Activated CD8-positive, alpha-beta T cell treated with anti-CD3 and anti-CD28 coated beads for 36 hours (primary cell): ENCODE data around the gene DNMT3L. TPM values are rescaled to one million over a fixed set of nuclear protein-coding genes. Genes with fewer than 3 reads are reported as not detected.

Experiments
- ATAC-seq: fragments of 200-7000 bp; cut with Tn5 transposase; one replicate; pipeline ENCODE4 v1.10.0; 2021; ENCODE audit warnings: mild to moderate bottlenecking, moderate library complexity
- CTCF ChIA-PET: fragments of 350-600 bp; sonication (Branson Sonifier 250); formaldehyde crosslinking; loops from one replicate; lab custom pipeline; 2021; ENCODE audit warnings: antibody characterized with exemption; lab: Charles Lee
- POLR2A ChIA-PET: fragments of 350-600 bp; sonication (Branson Sonifier 250); formaldehyde crosslinking; loops from one replicate; lab custom pipeline; 2021; ENCODE audit warnings: antibody characterized with exemption; lab: Charles Lee
- DNase-seq: peaks from one replicate; pipeline ENCODE4 v3.0.0-alpha.2; 2020
- H3K27ac Mint-ChIP-seq: one replicate; pipeline ENCODE4 v1.8.0; 2021; ENCODE audit warnings: mild to moderate bottlenecking, mixed read lengths
- H3K27me3 Mint-ChIP-seq: one replicate; pipeline ENCODE4 v1.8.0; 2021; ENCODE audit warnings: mixed read lengths
- H3K36me3 Mint-ChIP-seq: one replicate; pipeline ENCODE4 v1.8.0; 2021; ENCODE audit warnings: low read depth, mixed read lengths
- H3K4me1 Mint-ChIP-seq: one replicate; pipeline ENCODE4 v1.8.0; 2021; ENCODE audit warnings: low read depth, mixed read lengths
- H3K4me3 Mint-ChIP-seq: one replicate; pipeline ENCODE4 v1.8.0; 2021; ENCODE audit warnings: mild to moderate bottlenecking, moderate library complexity, mixed read lengths
- H3K9me3 Mint-ChIP-seq: one replicate; pipeline ENCODE4 v1.8.0; 2021; ENCODE audit warnings: mixed read lengths
- CTCF ChIP-seq: fragments of 200-600 bp; IDR thresholded peaks from one replicate; pipeline ENCODE4 v1.8.0; 2022; ENCODE audit warnings: antibody characterized with exemption, mild to moderate bottlenecking
- intact Hi-C: fragments of 100-400 bp; cut with micrococcal nuclease; formaldehyde crosslinking; loops from one replicate; pipeline ENCODE4 v1.10.0; 2022
- total RNA-seq, 2 experiments: library from RNA; stranded (reverse); gene quantifications; one replicate each; pipeline ENCODE4 v1.2.3, GENCODE V29; 2021

The DNMT3L gene
- total RNA-seq, 2 experiments from 2014 or later = not detected

- POLR2A ChIA-PET = no interaction called here
- no peak for ATAC-seq
- Mint-ChIP-seq H3K4me3 (no peak overlapping the region), H3K36me3 (no peaks in the 10 kb centered on the region), H3K4me1 (no peaks in the 10 kb centered on the region), H3K9me3 (no peaks in the 10 kb centered on the region), H3K27ac (no peak overlapping the region), H3K27me3 (no peaks in the 10 kb centered on the region)
- no peak for DNase-seq
- TF ChIP-seq CTCF = no peak
- intact Hi-C loops = no loop called here
- CTCF ChIA-PET = interaction anchor here (0.9 kb wide), 1 partner anchor 10 kb away, joined by 3 read pairs; no protein-coding TSS in a partner anchor
Measured at GRCh38 chr21:44288251-44289110, 26.8 kb upstream of the DNMT3L start.

DNA sequence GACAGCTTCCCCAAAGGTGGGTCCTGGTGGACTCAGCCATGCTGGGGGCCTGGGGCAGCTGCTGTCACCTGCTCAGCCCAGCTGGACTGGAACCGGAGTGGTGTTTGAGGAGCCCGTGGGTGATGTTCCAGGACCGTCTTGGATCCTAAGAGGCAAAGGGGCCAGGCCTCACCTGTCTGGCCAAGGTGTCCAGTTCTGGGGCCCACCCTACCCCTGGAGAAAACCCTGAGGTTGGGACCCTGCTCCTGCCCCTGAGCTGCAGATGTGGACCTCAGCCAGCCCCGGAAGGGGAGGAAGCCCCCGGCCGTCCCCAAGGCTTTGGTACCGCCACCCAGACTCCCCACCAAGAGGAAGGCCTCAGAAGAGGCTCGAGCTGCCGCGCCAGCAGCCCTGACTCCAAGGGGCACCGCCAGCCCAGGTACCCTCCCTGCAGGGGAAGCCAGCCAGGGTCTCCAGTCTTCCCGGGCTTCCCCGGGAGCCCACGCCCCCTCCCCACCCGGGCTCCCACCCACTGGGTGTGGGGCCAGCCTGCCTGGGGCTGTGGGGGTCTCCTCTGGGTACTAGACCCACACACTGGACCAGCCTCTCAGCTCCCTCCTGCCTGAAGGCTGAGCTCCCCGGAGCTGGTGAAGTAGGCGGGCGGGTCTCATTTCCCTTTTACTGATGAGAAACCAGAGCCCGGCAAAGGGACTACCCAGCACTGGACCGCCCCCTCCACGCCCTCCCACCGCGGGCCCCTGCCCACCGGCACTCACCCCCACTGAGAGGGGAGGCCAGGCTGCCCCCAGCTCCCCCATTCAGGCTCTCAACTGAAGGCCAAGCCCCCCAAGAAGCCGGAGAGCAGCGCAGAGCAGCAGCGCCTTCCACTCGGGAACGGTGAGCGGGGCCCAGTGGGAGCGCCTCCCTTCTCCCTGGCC is 25.3 kb upstream of the DNMT3L start:
- ChIA-PET CTCF (interaction anchor here (0.9 to 1.2 kb wide), 2 partner anchors 11 kb away, joined by 3 to 7 read pairs; no protein-coding TSS in a partner anchor), POLR2A (no interaction called here)
- DNase-seq (no peak), ATAC-seq (no peak)
- no peaks in the 10 kb centered on the region for H3K4me1 Mint-ChIP-seq
- intact Hi-C loops = no loop called here
- no peak for TF ChIP-seq CTCF
- H3K36me3 Mint-ChIP-seq = no peaks in the 10 kb centered on the region
- H3K4me3 Mint-ChIP-seq = no peak overlapping the region
- H3K27me3 Mint-ChIP-seq = no peaks in the 10 kb centered on the region
- no peak overlapping the region for H3K27ac Mint-ChIP-seq
- H3K9me3 Mint-ChIP-seq = no peaks in the 10 kb centered on the region

DNA sequence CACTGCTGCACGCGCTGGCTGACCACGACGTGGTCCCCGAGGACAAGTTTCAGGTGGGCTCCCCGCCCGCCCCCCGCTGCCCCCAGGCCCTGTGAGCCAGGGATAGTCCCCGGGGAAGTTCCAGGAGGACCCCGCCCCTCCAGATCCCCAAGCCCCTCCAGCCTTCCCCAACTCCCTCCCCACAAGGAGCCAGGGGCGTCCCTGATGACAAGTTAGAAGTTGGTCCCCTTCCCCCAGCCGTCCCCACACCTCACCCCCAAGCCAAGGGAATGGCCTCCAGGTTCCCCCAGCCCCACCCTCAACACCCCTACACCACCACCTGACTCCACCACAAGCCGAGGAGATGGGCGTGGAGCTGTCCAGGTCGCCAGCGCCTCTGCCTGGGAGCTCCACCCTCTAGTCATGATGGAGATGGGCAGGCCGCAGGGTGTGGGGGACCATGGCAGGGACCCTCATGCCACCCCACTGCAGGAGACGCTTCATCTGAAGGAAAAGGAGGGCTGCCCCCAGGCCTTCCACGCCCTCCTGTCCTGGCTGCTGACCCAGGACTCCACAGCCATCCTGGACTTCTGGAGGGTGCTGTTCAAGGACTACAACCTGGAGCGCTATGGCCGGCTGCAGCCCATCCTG is 24.5 kb upstream of the DNMT3L start:
- Mint-ChIP-seq H3K36me3 (no peaks in the 10 kb centered on the region), H3K4me3 (no peak overlapping the region), H3K4me1 (no peaks in the 10 kb centered on the region), H3K9me3 (no peaks in the 10 kb centered on the region), H3K27ac (no peak overlapping the region), H3K27me3 (no peaks in the 10 kb centered on the region)
- DNase-seq = no peak
- intact Hi-C loops = no loop called here
- ChIA-PET POLR2A (no interaction called here), CTCF (interaction anchor here (1.2 kb wide), 1 partner anchor 12 kb away, joined by 7 read pairs; no protein-coding TSS in a partner anchor)
- no peak for TF ChIP-seq CTCF
- ATAC-seq = no peak

DNA sequence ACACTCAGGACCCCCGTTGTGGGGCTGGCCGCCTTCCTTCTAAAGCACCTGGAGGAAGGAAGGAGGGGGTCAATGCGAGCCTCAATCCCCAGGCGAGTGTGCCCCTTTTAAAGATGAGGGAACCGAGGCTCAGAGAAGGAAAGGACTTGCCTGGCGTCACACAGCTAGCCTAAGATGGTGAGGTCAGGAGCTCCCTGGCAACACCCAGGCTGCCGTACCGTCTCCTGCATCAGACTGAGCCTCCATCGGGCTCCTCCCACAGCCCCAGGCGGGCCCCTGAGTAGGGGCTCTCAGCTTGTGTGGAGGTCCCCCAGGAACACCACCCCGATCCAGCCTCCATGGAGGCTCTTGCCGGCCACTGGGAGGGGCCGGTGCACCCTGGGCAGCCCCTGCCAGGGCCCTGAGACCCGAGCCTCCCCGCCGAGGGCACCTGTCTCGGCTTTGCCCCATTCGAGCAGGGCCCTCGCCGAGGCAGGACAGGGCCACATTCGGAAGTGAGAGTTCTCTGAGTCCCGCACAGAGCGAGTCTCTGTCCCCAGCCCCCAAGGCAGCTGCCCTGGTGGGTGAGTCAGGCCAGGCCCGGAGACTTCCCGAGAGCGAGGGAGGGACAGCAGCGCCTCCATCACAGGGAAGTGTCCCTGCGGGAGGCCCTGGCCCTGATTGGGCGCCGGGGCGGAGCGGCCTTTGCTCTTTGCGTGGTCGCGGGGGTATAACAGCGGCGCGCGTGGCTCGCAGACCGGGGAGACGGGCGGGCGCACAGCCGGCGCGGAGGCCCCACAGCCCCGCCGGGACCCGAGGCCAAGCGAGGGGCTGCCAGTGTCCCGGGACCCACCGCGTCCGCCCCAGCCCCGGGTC is 23.7 kb upstream of the DNMT3L start, which contains the start of gene AIRE:
TSS of gene AIRE (plus strand) at position 739 of the 855 bp plus-strand sequence. CDS start 131 bp downstream, outside the sequence.
- Mint-ChIP-seq H3K4me3 (no peak within 1 kb of the TSS), H3K27me3 (no peaks in the 10 kb centered on the region), H3K27ac (no peak within 1 kb of the TSS), H3K36me3 (no peaks in the 10 kb centered on the region), H3K4me1 (no peaks in the 10 kb centered on the region), H3K9me3 (no peaks in the 10 kb centered on the region)
- intact Hi-C loops = no loop called here
- ChIA-PET CTCF (no interaction called here), POLR2A (no interaction called here)
- DNase-seq (no peak), ATAC-seq (no peak)
- TF ChIP-seq CTCF = no peak
